OCI-LY7 (cell line): Measurements from ENCODE around the gene RNU6-9. TPM values are rescaled to one million over a fixed set of nuclear protein-coding genes. Genes with fewer than 3 reads are reported as not detected.

Source experiments
- BruUV-seq: library from RNA; stranded (reverse); fragments of 400-500 nt; replicated peaks from 2 replicates; lab custom pipeline; 2021; lab: Mats Ljungman, UMichigan
- CTCF ChIA-PET: fragments of 300-600 bp; sonication (Branson Sonifier 250); formaldehyde crosslinking; loops from one replicate; lab custom pipeline; 2022; ENCODE audit warnings: antibody characterized with exemption; ENCODE audit not compliant: unreplicated experiment; lab: Charles Lee
- POLR2A ChIA-PET: fragments of 300-600 bp; sonication (Branson Sonifier 250); formaldehyde crosslinking; loops from one replicate; lab custom pipeline; 2022; ENCODE audit warnings: antibody characterized with exemption; lab: Charles Lee
- DNase-seq: peaks from one replicate; pipeline ENCODE4 v3.0.0-alpha.2; 2015; ENCODE audit warnings: low spot score
- H2AFZ ChIP-seq: fragments of 200-600 bp; sonication (generic), shearing (Covaris generic); 2 replicates; pipeline ENCODE4 v1.6.1; 2014; ENCODE audit warnings: mild to moderate bottlenecking, antibody characterized with exemption, low read length, moderate library complexity
- H3K27ac ChIP-seq: fragments of 200-600 bp; sonication (generic); 2 replicates; pipeline ENCODE4 v1.5.1; 2014; ENCODE audit warnings: mixed run types, low read depth, mild to moderate bottlenecking, moderate library complexity, low read length, inconsistent platforms; ENCODE audit not compliant: poor library complexity, severe bottlenecking
- H3K36me3 ChIP-seq: fragments of 200-600 bp; sonication (generic); 2 replicates; pipeline ENCODE4 v1.6.1; 2014; ENCODE audit warnings: mild to moderate bottlenecking, antibody characterized with exemption, low read length, moderate library complexity, mixed read lengths; ENCODE audit not compliant: insufficient read depth
- H3K4me1 ChIP-seq: fragments of 200-600 bp; sonication (generic); 2 replicates; pipeline ENCODE4 v1.5.1; 2014; ENCODE audit warnings: mild to moderate bottlenecking, low read length; ENCODE audit not compliant: insufficient read depth, poor library complexity, severe bottlenecking
- H3K4me2 ChIP-seq: fragments of 200-600 bp; sonication (generic); 2 replicates; pipeline ENCODE4 v1.6.1; 2014; ENCODE audit warnings: mild to moderate bottlenecking, low read length
- H3K4me3 ChIP-seq: fragments of 200-600 bp; sonication (generic); 2 replicates; pipeline ENCODE4 v1.5.1; 2014; ENCODE audit warnings: mild to moderate bottlenecking, low read depth, low read length; ENCODE audit not compliant: poor library complexity, severe bottlenecking
- H3K79me2 ChIP-seq: fragments of 200-600 bp; sonication (generic); 2 replicates; pipeline ENCODE4 v1.6.1; 2016; ENCODE audit warnings: low read depth, mild to moderate bottlenecking, low read length, moderate library complexity, mixed read lengths; ENCODE audit not compliant: insufficient read depth
- H3K9me2 ChIP-seq: fragments of 200-600 bp; sonication (generic); 2 replicates; pipeline ENCODE4 v1.6.1; 2016; ENCODE audit warnings: mild to moderate bottlenecking, low read length, mixed read lengths; ENCODE audit not compliant: insufficient read depth
- H3K9me3 ChIP-seq: fragments of 200-600 bp; sonication (generic); 2 replicates; pipeline ENCODE4 v1.6.1; 2014; ENCODE audit warnings: mild to moderate bottlenecking, mixed run types, low read length, mixed read lengths
- H4K20me1 ChIP-seq: fragments of 200-600 bp; sonication (generic); 2 replicates; pipeline ENCODE4 v1.6.1; 2014; ENCODE audit warnings: mild to moderate bottlenecking, antibody characterized with exemption, low read length, moderate library complexity, mixed read lengths; ENCODE audit not compliant: insufficient read depth
- EZH2phosphoT487 ChIP-seq: fragments of 200-600 bp; sonication (generic); IDR thresholded peaks from 2 replicates; pipeline ENCODE4 v1.6.1; 2018; ENCODE audit warnings: low read depth, borderline replicate concordance, mild to moderate bottlenecking, mixed run types, antibody characterized with exemption, low read length, moderate library complexity, mixed read lengths
- intact Hi-C: fragments of 100-400 bp; cut with micrococcal nuclease; formaldehyde crosslinking; loops from one replicate; pipeline ENCODE4 v1.10.0; 2022; ENCODE audit not compliant: unreplicated experiment
- total RNA-seq, 2 experiments: library from RNA; depleted of rRNA in 1 of 2; stranded (reverse); fragments of >200 nt in 1 of 2; shearing (Covaris generic) in 1 of 2; gene quantifications; 2 replicates each; pipeline ENCODE4 v1.2.3, GENCODE V29; 2014 to 2022
- TF ChIP-seq, protein P1 (sequence below): fragments of 200-600 bp; sonication (generic); conservative IDR thresholded peaks from 2 replicates; pipeline ENCODE4 v1.5.1; 2014; ENCODE audit warnings: mild to moderate bottlenecking, antibody characterized with exemption, low read length, moderate library complexity, mixed read lengths

Gene RNU6-9
- total RNA-seq, 2 experiments from 2014 or later: not detected

DNA sequence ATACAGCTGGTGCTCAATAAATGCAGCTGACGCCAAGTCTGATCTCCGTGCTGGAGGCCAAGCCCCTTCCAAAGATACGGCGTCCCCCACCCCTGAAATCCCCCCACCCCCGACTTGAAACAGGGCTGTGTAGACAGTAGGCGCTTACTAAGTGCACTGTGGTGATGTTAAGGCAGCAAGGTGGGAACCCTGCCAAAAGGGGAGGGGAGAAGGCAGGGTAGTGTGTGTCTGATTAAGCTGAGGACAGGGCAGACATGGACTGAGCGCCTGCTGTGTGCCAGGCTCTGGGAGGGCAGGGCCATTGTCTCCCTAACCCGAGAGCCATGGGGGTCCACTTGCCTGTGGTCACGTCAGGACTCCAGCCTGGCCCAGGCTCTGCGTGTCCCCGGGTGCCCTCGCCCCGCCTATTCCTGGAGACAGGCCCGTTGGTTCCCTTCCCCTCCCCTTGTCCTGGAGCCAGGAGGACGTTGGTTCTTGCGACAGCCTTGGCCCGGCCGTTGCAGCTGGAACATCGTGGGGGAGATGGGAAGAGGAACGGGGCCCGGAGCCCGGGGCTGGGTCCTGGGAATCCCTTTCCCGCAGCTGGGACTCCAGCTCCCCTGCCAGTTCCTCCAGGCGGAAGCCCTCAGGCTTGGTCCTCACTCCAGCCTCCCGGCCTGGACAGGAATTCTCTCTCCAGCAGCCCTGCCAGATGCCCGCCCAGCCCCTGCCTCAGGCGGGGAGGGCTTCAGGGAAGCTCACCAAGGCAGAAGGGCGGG is 42.9 kb upstream of the RNU6-9 start:
- intact Hi-C loops: no loop called here
- no peaks in the 10 kb centered on the region for H3K9me3 ChIP-seq
- ChIA-PET POLR2A (no interaction called here), CTCF (no interaction called here)
- BruUV-seq: no TSS peak
- no peak for DNase-seq
- no peak overlapping the region for H3K4me3 ChIP-seq
- TF ChIP-seq EZH2phosphoT487: no peak
- TF ChIP-seq, protein P1, sequence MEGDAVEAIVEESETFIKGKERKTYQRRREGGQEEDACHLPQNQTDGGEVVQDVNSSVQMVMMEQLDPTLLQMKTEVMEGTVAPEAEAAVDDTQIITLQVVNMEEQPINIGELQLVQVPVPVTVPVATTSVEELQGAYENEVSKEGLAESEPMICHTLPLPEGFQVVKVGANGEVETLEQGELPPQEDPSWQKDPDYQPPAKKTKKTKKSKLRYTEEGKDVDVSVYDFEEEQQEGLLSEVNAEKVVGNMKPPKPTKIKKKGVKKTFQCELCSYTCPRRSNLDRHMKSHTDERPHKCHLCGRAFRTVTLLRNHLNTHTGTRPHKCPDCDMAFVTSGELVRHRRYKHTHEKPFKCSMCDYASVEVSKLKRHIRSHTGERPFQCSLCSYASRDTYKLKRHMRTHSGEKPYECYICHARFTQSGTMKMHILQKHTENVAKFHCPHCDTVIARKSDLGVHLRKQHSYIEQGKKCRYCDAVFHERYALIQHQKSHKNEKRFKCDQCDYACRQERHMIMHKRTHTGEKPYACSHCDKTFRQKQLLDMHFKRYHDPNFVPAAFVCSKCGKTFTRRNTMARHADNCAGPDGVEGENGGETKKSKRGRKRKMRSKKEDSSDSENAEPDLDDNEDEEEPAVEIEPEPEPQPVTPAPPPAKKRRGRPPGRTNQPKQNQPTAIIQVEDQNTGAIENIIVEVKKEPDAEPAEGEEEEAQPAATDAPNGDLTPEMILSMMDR: no peak
- H3K79me2 ChIP-seq: no peaks in the 10 kb centered on the region
- no peaks in the 10 kb centered on the region for H3K9me2 ChIP-seq
- H3K27ac ChIP-seq: no peak overlapping the region
- no peaks in the 10 kb centered on the region for H3K36me3 ChIP-seq
- H4K20me1 ChIP-seq: no peaks in the 10 kb centered on the region; the same call in 1 of the 2 replicates
- no peak overlapping the region for H3K4me2 ChIP-seq
- no peak overlapping the region for H2AFZ ChIP-seq
- peaks cover 5% of the 10 kb centered on the region for H3K4me1 ChIP-seq

DNA sequence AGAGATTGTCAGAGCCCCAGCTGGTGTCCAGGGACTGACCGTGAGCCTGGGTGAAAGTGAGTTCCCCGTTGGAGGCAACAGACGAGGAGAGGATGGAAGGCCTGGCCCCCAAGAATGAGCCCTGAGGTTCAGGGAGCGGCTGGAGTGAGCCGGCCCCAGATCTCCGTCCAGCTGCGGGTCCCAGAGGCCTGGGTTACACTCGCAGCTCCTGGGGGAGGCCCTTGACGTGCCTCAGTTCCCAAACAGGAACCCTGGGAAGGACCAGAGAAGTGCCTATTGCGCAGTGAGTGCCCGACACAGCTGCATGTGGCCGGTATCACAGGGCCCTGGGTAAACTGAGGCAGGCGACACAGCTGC is 42.3 kb upstream of the RNU6-9 start:
- no peaks in the 10 kb centered on the region for H3K9me3 ChIP-seq
- no peaks in the 10 kb centered on the region for H3K79me2 ChIP-seq
- no peak overlapping the region for H3K27ac ChIP-seq
- CTCF ChIA-PET: no interaction called here
- no peak for TF ChIP-seq EZH2phosphoT487
- TF ChIP-seq, protein P1: no peak
- DNase-seq: no peak
- POLR2A ChIA-PET: no interaction called here
- intact Hi-C loops: no loop called here
- no peaks in the 10 kb centered on the region for H3K4me1 ChIP-seq
- H3K9me2 ChIP-seq: no peaks in the 10 kb centered on the region
- no peak overlapping the region for H3K4me2 ChIP-seq
- no peaks in the 10 kb centered on the region; the same call in 1 of the 2 replicates for H4K20me1 ChIP-seq
- BruUV-seq: no TSS peak
- no peak overlapping the region for H2AFZ ChIP-seq
- H3K4me3 ChIP-seq: no peak overlapping the region
- no peaks in the 10 kb centered on the region for H3K36me3 ChIP-seq
